Gastrocnemius medialis (tissue), 4 donors: ENCODE data around the gene UFD1.

Source experiments
- CTCF ChIP-seq, 5 experiments: fragments of 450-650 bp in 3 of 5; fragments of 200-600 bp in 2 of 5; sonication (generic) in 2 of 5; IDR thresholded peaks in 4 of 5; conservative IDR thresholded peaks in 1 of 5; 1 replicate in 4 of 5; 2 replicates in 1 of 5; pipeline ENCODE4 v1.5.1; 2016 to 2019; ENCODE audit warnings: antibody characterized with exemption in 5 of 5, mild to moderate bottlenecking in 3 of 5, moderate library complexity in 3 of 5
- POLR2A ChIP-seq, 2 donors: fragments of 450-650 bp; IDR thresholded peaks; one replicate each; pipeline ENCODE4 v1.6.1; 2017; ENCODE audit warnings: antibody characterized with exemption in 2 of 2, mild to moderate bottlenecking in 2 of 2, moderate library complexity in 2 of 2

GRCh38 chr22:19479355-19480172, 571 bp upstream of the UFD1 start, which contains the start of gene CDC45:
- no peak for TF ChIP-seq CTCF (IDR thresholded peaks at IDR 0.05 in 4 of 5, conservative IDR thresholded peaks at IDR 0.05 in 1 of 5)
- no peak for TF ChIP-seq POLR2A (IDR thresholded peaks at IDR 0.05)
